HCT116 (cell line): ENCODE measurements around the gene CCNE1. TPM values are rescaled to one million over a fixed set of nuclear protein-coding genes. Genes with fewer than 3 reads are reported as not detected.

Experiments
- ATAC-seq: fragments of 200-7000 bp; cut with Tn5 transposase; 2 replicates; pipeline ENCODE4 v1.9.1; 2020; ENCODE audit warnings: mild to moderate bottlenecking, moderate library complexity
- BruUV-seq: library from RNA; stranded (reverse); fragments of 400-500 nt; replicated peaks from 2 replicates; lab custom pipeline; 2021; lab: Mats Ljungman, UMichigan
- CTCF ChIA-PET: fragments of 300-600 bp; sonication (Branson Sonifier 250); formaldehyde crosslinking; loops from one replicate; lab custom pipeline; 2021; ENCODE audit warnings: antibody characterized with exemption; lab: Charles Lee
- POLR2A ChIA-PET: fragments of 300-600, 350-600 bp; sonication (Branson Sonifier 250); formaldehyde crosslinking; loops from one replicate; lab custom pipeline; 2021; ENCODE audit warnings: antibody characterized with exemption; lab: Charles Lee
- RAD21 ChIA-PET, 2 experiments: fragments of 300-600 bp; sonication (Branson Sonifier 250); formaldehyde crosslinking; loops; one replicate each; lab custom pipeline; 2023; ENCODE audit warnings: low total read pairs in 2 of 2; ENCODE audit not compliant: uncharacterized antibody in 2 of 2, unreplicated experiment in 2 of 2, low non-redundant PET in 1 of 2; lab: Charles Lee
- DNase-seq: peaks from one replicate; pipeline ENCODE4 v3.0.0-alpha.2; 2010; ENCODE audit warnings: low read depth, low spot score
- H2AFZ ChIP-seq: fragments of 200-600 bp; shearing (Covaris generic), sonication (generic); 2 replicates; pipeline ENCODE4 v1.6.1; 2017; ENCODE audit warnings: low read depth, mixed run types, mixed read lengths, antibody characterized with exemption, low read length; ENCODE audit not compliant: poor library complexity, severe bottlenecking
- H3K27ac ChIP-seq: 2 replicates; pipeline ENCODE4 v1.5.1; 2012; ENCODE audit warnings: low read depth, low read length
- H3K27me3 ChIP-seq: fragments of 200-600 bp; sonication (generic); 2 replicates; pipeline ENCODE4 v1.6.1; 2016; ENCODE audit warnings: mixed run types, low read length, mixed read lengths; ENCODE audit not compliant: insufficient read depth
- H3K36me3 ChIP-seq, 2 experiments: fragments of 200-500 bp in 1 of 2; fragments of 200-600 bp in 1 of 2; sonication (Bioruptor generic) in 1 of 2; sonication (generic) in 1 of 2; 2 replicates each; pipeline versions ENCODE4 v1.5.1 to v1.6.1; 2014 to 2016; ENCODE audit warnings: low read length in 2 of 2, inconsistent platforms in 1 of 2, mixed read lengths in 1 of 2, mixed run types in 1 of 2; ENCODE audit not compliant: insufficient read depth in 2 of 2, control insufficient read depth in 1 of 2
- H3K4me1 ChIP-seq, 2 experiments: fragments of 200-600 bp in 1 of 2; sonication (generic) in 1 of 2; 2 replicates each; pipeline versions ENCODE4 v1.5.1 to v1.6.1; 2012 to 2017; ENCODE audit warnings: low read length in 2 of 2, inconsistent platforms in 1 of 2, mild to moderate bottlenecking in 1 of 2, mixed read lengths in 1 of 2, mixed run types in 1 of 2, moderate library complexity in 1 of 2; ENCODE audit not compliant: insufficient read depth in 2 of 2, control insufficient read depth in 1 of 2
- H3K4me2 ChIP-seq: fragments of 200-600 bp; sonication (generic); 2 replicates; pipeline ENCODE4 v1.6.1; 2017; ENCODE audit warnings: mixed run types, low read length, mixed read lengths
- H3K4me3 ChIP-seq, 2 experiments: fragments of 200-600 bp in 1 of 2; sonication (generic) in 1 of 2; replicated peaks in 1 of 2; 2 replicates each; pipeline ENCODE4 v1.5.1; 2011 to 2016; ENCODE audit warnings: low read length in 2 of 2, control low read depth in 1 of 2, low read depth in 1 of 2, mild to moderate bottlenecking in 1 of 2, mixed read lengths in 1 of 2, mixed run types in 1 of 2
- H3K79me2 ChIP-seq: fragments of 200-600 bp; sonication (generic); 2 replicates; pipeline ENCODE4 v1.6.1; 2017; ENCODE audit warnings: mild to moderate bottlenecking, mixed run types, low read length, moderate library complexity, mixed read lengths; ENCODE audit not compliant: insufficient read depth
- H3K9ac ChIP-seq: fragments of 200-600 bp; sonication (generic); 2 replicates; pipeline ENCODE4 v1.6.1; 2016; ENCODE audit warnings: low read length, mixed read lengths
- H3K9me2 ChIP-seq: fragments of 200-600 bp; sonication (generic), shearing (Covaris generic); 2 replicates; pipeline ENCODE4 v1.6.1; 2017; ENCODE audit warnings: mixed run types, mild to moderate bottlenecking, moderate library complexity; ENCODE audit not compliant: insufficient read depth
- H3K9me3 ChIP-seq, 2 experiments: fragments of 200-500 bp in 1 of 2; fragments of 200-600 bp in 1 of 2; sonication (Bioruptor generic) in 1 of 2; sonication (generic) in 1 of 2; 2 replicates each; pipeline ENCODE4 v1.6.1; 2014 to 2017; ENCODE audit warnings: low read length in 2 of 2, mixed read lengths in 2 of 2, inconsistent platforms in 1 of 2, low read depth in 1 of 2, mild to moderate bottlenecking in 1 of 2, mixed run types in 1 of 2, moderate library complexity in 1 of 2; ENCODE audit not compliant: control insufficient read depth in 1 of 2, insufficient read depth in 1 of 2
- H4K20me1 ChIP-seq: fragments of 200-600 bp; sonication (generic), shearing (Covaris generic); 2 replicates; pipeline ENCODE4 v1.6.1; 2017; ENCODE audit warnings: mixed run types, mild to moderate bottlenecking, moderate library complexity; ENCODE audit not compliant: insufficient read depth
- ELF1 ChIP-seq: IDR thresholded peaks from 2 replicates; pipeline ENCODE4 v1.6.1; 2012; ENCODE audit warnings: low read depth, borderline replicate concordance
- FOSL1 ChIP-seq: IDR thresholded peaks from 2 replicates; pipeline ENCODE4 v1.6.1; 2012; ENCODE audit warnings: low read depth
- REST ChIP-seq: IDR thresholded peaks from 2 replicates; pipeline ENCODE4 v1.6.1; 2012; ENCODE audit warnings: low read depth
- SIN3A ChIP-seq: IDR thresholded peaks from 2 replicates; pipeline ENCODE4 v1.6.1; 2012; ENCODE audit warnings: low read depth
- SP1 ChIP-seq: IDR thresholded peaks from 2 replicates; pipeline ENCODE4 v1.6.1; 2012; ENCODE audit warnings: low read depth
- YY1 ChIP-seq: IDR thresholded peaks from 2 replicates; pipeline ENCODE4 v1.6.1; 2011; ENCODE audit warnings: low read length, low read depth, moderate library complexity, mild to moderate bottlenecking; ENCODE audit not compliant: insufficient replicate concordance; ENCODE audit errors: extremely low read depth
- ZBTB33 ChIP-seq: IDR thresholded peaks from 2 replicates; pipeline ENCODE4 v1.6.1; 2011; ENCODE audit warnings: mild to moderate bottlenecking, low read length, moderate library complexity; ENCODE audit not compliant: insufficient replicate concordance; ENCODE audit errors: extremely low read depth
- ZFX ChIP-seq: fragments of 450-650 bp; IDR thresholded peaks from 2 replicates; pipeline ENCODE4 v1.6.1; 2017
- intact Hi-C: fragments of 100-400 bp; cut with micrococcal nuclease; formaldehyde crosslinking; loops from 2 replicates; pipeline ENCODE4 v1.10.0; 2022
- total RNA-seq: library from RNA; stranded (reverse); gene quantifications from one replicate; pipeline ENCODE4 v1.2.1, GENCODE V29; 2021; ENCODE audit not compliant: unreplicated experiment

The CCNE1 gene
- total RNA-seq, 1 experiment from 2014 or later = 29.3 TPM

GRCh38 chr19:29795461-29796172, 16.2 kb upstream of the CCNE1 start:
- H3K9me3 ChIP-seq = no peaks in the 10 kb centered on the region
- ChIA-PET CTCF (interaction anchor here (1.8 kb wide), 1 partner anchor 35 kb away, joined by 7 read pairs; no protein-coding TSS in a partner anchor), RAD21 (interaction anchor here in 1 of 2 experiments (0.6 kb wide), 1 partner anchor 9 kb away, joined by 5 read pairs; no protein-coding TSS in a partner anchor), POLR2A (no interaction called here)
- H3K4me2 ChIP-seq = no peak overlapping the region
- no peaks in the 10 kb centered on the region for H3K79me2 ChIP-seq
- H4K20me1 ChIP-seq = no peaks in the 10 kb centered on the region
- no peak for DNase-seq
- no TSS peak for BruUV-seq
- H3K36me3 ChIP-seq = no peaks in the 10 kb centered on the region
- no peak overlapping the region for H3K27ac ChIP-seq
- no peak for ATAC-seq
- no peak overlapping the region for H3K9ac ChIP-seq
- H3K9me2 ChIP-seq = no peaks in the 10 kb centered on the region
- H3K27me3 ChIP-seq = no peaks in the 10 kb centered on the region
- H3K4me1 ChIP-seq = no peaks in the 10 kb centered on the region
- H3K4me3 ChIP-seq = no peak overlapping the region
- no peak overlapping the region for H2AFZ ChIP-seq
- TF ChIP-seq ZBTB33 (no peak), YY1 (no peak), ELF1 (no peak), SP1 (no peak), ZFX (no peak), REST (no peak), FOSL1 (no peak), SIN3A (no peak)
- TF ChIP-seq, all 23 proteins: peak for 0
- intact Hi-C loops = no loop called here
